ENCODE data around the gene EYA2.

EYA2 gene

GRCh38 chr20:46994341-46994740 lies 99.7 kb downstream of the EYA2 start:
- TF ChIP-seq PATZ1 (CRISPR knock-in tag; IDR thresholded peaks at IDR 0.05; ENCODE audit: borderline replicate concordance) (no peak), PPARA (CRISPR knock-in tag; IDR thresholded peaks at IDR 0.05; ENCODE audit: borderline replicate concordance) (no peak), OSR1 (CRISPR knock-in tag; IDR thresholded peaks at IDR 0.05) (no peak), ZNF8 (CRISPR knock-in tag; IDR thresholded peaks at IDR 0.05) (no peak), TOX (CRISPR knock-in tag; IDR thresholded peaks at IDR 0.05; ENCODE audit: borderline replicate concordance) (no peak), ISL1 (CRISPR knock-in tag; IDR thresholded peaks at IDR 0.05) (no peak)
- ATAC-seq = no peak

GRCh38 chr20:46995561-46996142 lies 101.0 kb downstream of the EYA2 start:
- TF ChIP-seq TCF4 (CRISPR knock-in tag; IDR thresholded peaks at IDR 0.05; ENCODE audit: borderline replicate concordance) (no peak), POU6F1 (CRISPR knock-in tag; IDR thresholded peaks at IDR 0.05; ENCODE audit: borderline replicate concordance, low read depth) (no peak), GLIS3 (CRISPR knock-in tag; IDR thresholded peaks at IDR 0.05) (no peak), ZC3H10 (CRISPR knock-in tag; IDR thresholded peaks at IDR 0.05) (no peak), ESRRG (CRISPR knock-in tag; IDR thresholded peaks at IDR 0.05) (no peak), ZFP30 (CRISPR knock-in tag; IDR thresholded peaks at IDR 0.05) (no peak), SNAI2 (CRISPR knock-in tag; IDR thresholded peaks at IDR 0.05) (no peak), CSRNP3 (CRISPR knock-in tag; IDR thresholded peaks at IDR 0.05) (no peak), ZNF70 (CRISPR knock-in tag; IDR thresholded peaks at IDR 0.05) (no peak), PATZ1 (CRISPR knock-in tag; IDR thresholded peaks at IDR 0.05; ENCODE audit: borderline replicate concordance) (no peak), BACH2 (CRISPR knock-in tag; IDR thresholded peaks at IDR 0.05; ENCODE audit: borderline replicate concordance) (no peak), ZNF8 (CRISPR knock-in tag; IDR thresholded peaks at IDR 0.05) (no peak), ZNF565 (CRISPR knock-in tag; conservative IDR thresholded peaks at IDR 0.05; ENCODE audit: low read depth) (no peak), TOX (CRISPR knock-in tag; IDR thresholded peaks at IDR 0.05; ENCODE audit: borderline replicate concordance) (no peak), RARB (CRISPR knock-in tag; IDR thresholded peaks at IDR 0.05) (no peak), ARNTL (CRISPR knock-in tag; IDR thresholded peaks at IDR 0.05; ENCODE audit: borderline replicate concordance, low read depth) (no peak), CREB5 (CRISPR knock-in tag; IDR thresholded peaks at IDR 0.05; ENCODE audit: low read depth) (no peak), OSR1 (CRISPR knock-in tag; IDR thresholded peaks at IDR 0.05) (no peak)
- ATAC-seq = no peak

- TF ChIP-seq ESRRG (CRISPR knock-in tag; IDR thresholded peaks at IDR 0.05) = no peak
- no peak for TF ChIP-seq OSR1 (CRISPR knock-in tag; IDR thresholded peaks at IDR 0.05)
- TF ChIP-seq ZNF565 (CRISPR knock-in tag; conservative IDR thresholded peaks at IDR 0.05; ENCODE audit: low read depth) = no peak
- no peak for TF ChIP-seq TOX (CRISPR knock-in tag; IDR thresholded peaks at IDR 0.05; ENCODE audit: borderline replicate concordance)
- TF ChIP-seq CSRNP3 (CRISPR knock-in tag; IDR thresholded peaks at IDR 0.05) = no peak
- TF ChIP-seq ZNF70 (CRISPR knock-in tag; IDR thresholded peaks at IDR 0.05) = no peak
- no peak for TF ChIP-seq ZFP3 (CRISPR knock-in tag; IDR thresholded peaks at IDR 0.05)
- TF ChIP-seq POU6F1 (CRISPR knock-in tag; IDR thresholded peaks at IDR 0.05; ENCODE audit: borderline replicate concordance, low read depth) = no peak
- TF ChIP-seq TSHZ2 (CRISPR knock-in tag; IDR thresholded peaks at IDR 0.05) = no peak
- no peak for TF ChIP-seq ISL1 (CRISPR knock-in tag; IDR thresholded peaks at IDR 0.05)
- no peak for TF ChIP-seq GLIS3 (CRISPR knock-in tag; IDR thresholded peaks at IDR 0.05)
- no peak for ATAC-seq
These were observed 102.5 kb downstream of the EYA2 start for GRCh38 chr20:46997187-46997586.

Data from SK-N-SH treated with all-trans-retinoic acid at 6 μM for 48 hours (cell line).